Thyroid gland (tissue), 4 donors: ENCODE measurements around the gene CHD8. TPM values are rescaled to one million over a fixed set of nuclear protein-coding genes. Genes with fewer than 3 reads are reported as not detected.

Source experiments
- DNase-seq, 2 donors: peaks; one replicate each; pipeline ENCODE4 v3.0.0-alpha.2; 2019
- H3K27ac ChIP-seq, 3 donors: fragments of 200-600 bp; sonication (generic); 1 replicate in 2 of 3; 2 replicates in 1 of 3; pipeline ENCODE4 v1.5.1; 2016 to 2019; ENCODE audit warnings: mild to moderate bottlenecking in 1 of 3, moderate library complexity in 1 of 3
- H3K27me3 ChIP-seq: fragments of 200-600 bp; sonication (generic); one replicate; pipeline ENCODE4 v1.5.1; 2019
- H3K36me3 ChIP-seq, 2 donors: fragments of 200-600 bp; sonication (generic); one replicate each; pipeline ENCODE4 v1.5.1; 2016 to 2019
- H3K4me1 ChIP-seq, 2 donors: fragments of 200-600 bp; sonication (generic); one replicate each; pipeline ENCODE4 v1.5.1; 2017 to 2019
- H3K4me3 ChIP-seq, 3 donors: fragments of 200-600 bp; sonication (generic); replicated peaks in 1 of 3; 1 replicate in 2 of 3; 2 replicates in 1 of 3; pipeline ENCODE4 v1.5.1; 2016; ENCODE audit warnings: mild to moderate bottlenecking in 1 of 3
- H3K9me3 ChIP-seq: fragments of 200-600 bp; sonication (generic); one replicate; pipeline ENCODE4 v1.5.1; 2017
- CTCF ChIP-seq, 6 experiments: fragments of 200-600 bp in 3 of 6; fragments of 450-650 bp in 3 of 6; sonication (generic) in 3 of 6; IDR thresholded peaks; one replicate each; pipeline ENCODE4 v1.5.1; 2016 to 2019; ENCODE audit warnings: antibody characterized with exemption in 6 of 6, mild to moderate bottlenecking in 2 of 6, inconsistent platforms in 1 of 6, moderate library complexity in 1 of 6
- POLR2A ChIP-seq, 2 donors: fragments of 450-650 bp; IDR thresholded peaks; one replicate each; pipeline ENCODE4 v1.6.1; 2017; ENCODE audit warnings: antibody characterized with exemption in 2 of 2, mild to moderate bottlenecking in 2 of 2, moderate library complexity in 1 of 2
- WGBS, 2 donors: methylation state at CpG; one replicate each; pipeline ENCODE4 v1.1.5; 2017; 5-methylcytosine and 5-hydroxymethylcytosine counted together
- intact Hi-C: fragments of 100-400 bp; cut with DNase I; formaldehyde crosslinking; loops from one replicate; pipeline ENCODE4 v1.15.1; 2023
- small RNA-seq: library from RNA; depleted of rRNA; stranded (forward); fragments of <200 nt; gene quantifications from one replicate; pipeline ENCODE3, GENCODE V24; 2016
- total RNA-seq, 4 donors: library from RNA; depleted of rRNA; stranded (reverse); fragments of >200 nt; gene quantifications; one replicate each; pipeline ENCODE4 v1.2.3, GENCODE V29; 2016

CHD8 gene
- total RNA-seq, 4 donors from 2014 or later: 64.1 to 102 (median 76.8) TPM

GRCh38 chr14:21343035-21343794 is 112.7 kb downstream of the CHD8 start:
- no peaks in the 10 kb centered on the region for H3K9me3 ChIP-seq
- 85 to 88% methylated on average over 13 of the region's 13 CpGs for WGBS, 2 donors
- no peak for DNase-seq
- TF ChIP-seq CTCF (IDR thresholded peaks at IDR 0.05): no peak
- no peak for TF ChIP-seq POLR2A (IDR thresholded peaks at IDR 0.05)
- no peaks in the 10 kb centered on the region for H3K36me3 ChIP-seq
- no peak overlapping the region for H3K27ac ChIP-seq
- intact Hi-C loops: no loop called here
- H3K4me1 ChIP-seq: no peaks in the 10 kb centered on the region
- no peak overlapping the region for H3K4me3 ChIP-seq
- no peaks in the 10 kb centered on the region for H3K27me3 ChIP-seq

Small RNAs within 50 kb of the gene (small RNA-seq; reads per million reads assigned to genes)
- gene RN7SL650P: not detected
- gene SNORD8: 29,928 reads per million, percentile 100 among the genes with 10 or more reads in this experiment
- gene SNORD9: 97.1 reads per million, percentile 96 among the genes with 10 or more reads in this experiment

Other genes starting within 250 kb of the CHD8 start
- 100 to 1,000 TPM; 380 to 454 (median 419) TPM for gene HNRNPC, start 186.7 kb downstream of the CHD8 start, total RNA-seq
- not detected for gene RPGRIP1, start 176.0 kb downstream of the CHD8 start, total RNA-seq
- gene SUPT16H, start 72.1 kb downstream of the CHD8 start, total RNA-seq: 10 to 100 TPM; 58.4 to 87.0 (median 69.9) TPM
- 10 to 100 TPM; 26.8 to 66.8 (median 38.9) TPM for gene RAB2B, start 20.8 kb upstream of the CHD8 start, total RNA-seq
- gene TOX4, start 21.1 kb upstream of the CHD8 start, total RNA-seq: 10 to 100 TPM; 41.5 to 68.2 (median 52.7) TPM
- gene METTL3, start 55.2 kb upstream of the CHD8 start, total RNA-seq: 10 to 100 TPM; 70.7 to 83.1 (median 75.4) TPM
- 10 to 100 TPM; 21.9 to 24.6 (median 22.5) TPM for gene SALL2, start 70.2 kb upstream of the CHD8 start, total RNA-seq
- not detected for gene OR10G3, start 124.0 kb upstream of the CHD8 start, total RNA-seq
- not detected for gene OR10G2, start 178.8 kb upstream of the CHD8 start, total RNA-seq
- not detected for gene OR4E2, start 197.7 kb upstream of the CHD8 start, total RNA-seq
- not detected for gene OR4E1, start 217.7 kb upstream of the CHD8 start, total RNA-seq